GM12873 (cell line): ENCODE measurements around the gene ACTN1.

Experiments
- TF ChIP-seq, protein P1 (sequence below): IDR thresholded peaks from 2 replicates; pipeline ENCODE4 v1.5.1; 2012; ENCODE audit warnings: low read depth, mild to moderate bottlenecking, moderate library complexity, low read length, control low read depth; ENCODE audit not compliant: insufficient read depth; ENCODE audit errors: missing control alignments

The ACTN1 gene

GRCh38 chr14:68905107-68905895 lies 73.8 kb downstream of the ACTN1 start:
- TF ChIP-seq, protein P1, sequence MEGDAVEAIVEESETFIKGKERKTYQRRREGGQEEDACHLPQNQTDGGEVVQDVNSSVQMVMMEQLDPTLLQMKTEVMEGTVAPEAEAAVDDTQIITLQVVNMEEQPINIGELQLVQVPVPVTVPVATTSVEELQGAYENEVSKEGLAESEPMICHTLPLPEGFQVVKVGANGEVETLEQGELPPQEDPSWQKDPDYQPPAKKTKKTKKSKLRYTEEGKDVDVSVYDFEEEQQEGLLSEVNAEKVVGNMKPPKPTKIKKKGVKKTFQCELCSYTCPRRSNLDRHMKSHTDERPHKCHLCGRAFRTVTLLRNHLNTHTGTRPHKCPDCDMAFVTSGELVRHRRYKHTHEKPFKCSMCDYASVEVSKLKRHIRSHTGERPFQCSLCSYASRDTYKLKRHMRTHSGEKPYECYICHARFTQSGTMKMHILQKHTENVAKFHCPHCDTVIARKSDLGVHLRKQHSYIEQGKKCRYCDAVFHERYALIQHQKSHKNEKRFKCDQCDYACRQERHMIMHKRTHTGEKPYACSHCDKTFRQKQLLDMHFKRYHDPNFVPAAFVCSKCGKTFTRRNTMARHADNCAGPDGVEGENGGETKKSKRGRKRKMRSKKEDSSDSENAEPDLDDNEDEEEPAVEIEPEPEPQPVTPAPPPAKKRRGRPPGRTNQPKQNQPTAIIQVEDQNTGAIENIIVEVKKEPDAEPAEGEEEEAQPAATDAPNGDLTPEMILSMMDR: no peak

- TF ChIP-seq, protein P1: no peak
Measured at GRCh38 chr14:68902357-68902756, 76.7 kb downstream of the ACTN1 start.

DNA sequence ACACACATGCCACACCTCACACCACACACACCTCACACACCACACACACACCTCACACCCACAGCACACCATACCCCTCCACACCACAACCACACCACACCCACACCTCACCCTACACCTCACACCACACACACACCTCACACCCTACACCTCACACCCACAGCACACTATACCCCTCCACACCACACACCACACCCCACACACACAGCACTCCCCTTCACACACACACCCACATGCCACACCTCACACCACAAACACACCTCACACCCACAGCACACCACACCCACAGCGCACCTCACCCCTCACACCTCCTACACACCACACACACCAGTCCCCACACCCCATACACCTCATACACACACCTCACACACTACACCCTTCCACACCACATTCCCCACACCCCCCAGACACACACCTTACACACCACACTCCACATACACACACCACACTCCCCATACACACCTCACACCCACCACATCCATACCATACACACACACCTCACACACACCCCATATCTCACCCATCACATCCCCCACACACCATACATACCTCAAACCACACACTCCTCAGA lies 80.0 kb downstream of the ACTN1 start:
- TF ChIP-seq, protein P1: no peak

DNA sequence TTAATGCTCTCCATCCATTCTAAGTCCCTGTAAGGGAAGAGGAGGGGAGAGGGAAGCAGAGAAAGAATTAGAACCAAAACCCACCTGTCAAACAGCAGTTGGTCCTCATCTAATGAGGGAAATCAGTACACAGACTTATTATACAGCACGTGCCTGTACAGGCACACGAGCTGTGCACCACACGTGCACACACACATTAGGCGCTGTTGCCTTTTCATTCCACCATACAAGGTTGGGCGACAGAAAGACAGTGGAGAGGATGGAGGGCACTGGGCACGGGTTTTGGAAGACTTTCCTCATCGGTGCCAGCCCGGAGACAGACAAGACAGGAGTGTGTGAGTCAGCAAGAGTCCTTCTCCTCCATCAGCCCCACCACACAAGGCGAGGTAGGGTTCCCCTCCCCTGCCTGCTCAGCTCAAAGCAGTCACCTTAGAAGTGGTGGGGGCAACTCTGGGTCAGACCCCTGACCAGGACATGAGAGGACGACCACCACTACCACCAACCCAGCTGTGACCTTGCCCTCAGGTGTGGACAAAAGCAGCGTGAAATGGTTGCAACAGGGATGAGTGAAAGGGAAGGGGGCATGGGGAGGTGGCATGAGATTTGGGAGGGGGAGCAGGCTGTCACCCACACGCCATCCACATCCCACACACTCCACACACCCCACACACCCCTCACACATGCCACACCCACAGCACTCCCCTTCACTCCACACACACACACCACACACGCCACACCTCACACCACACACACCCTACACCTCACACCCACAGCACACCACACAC lies 80.7 kb downstream of the ACTN1 start:
- TF ChIP-seq, protein P1: no peak

- TF ChIP-seq, protein P1: no peak
Measured at GRCh38 chr14:68897559-68898155, 81.4 kb downstream of the ACTN1 start.

- TF ChIP-seq, protein P1: peak; percentile 46
Measured at GRCh38 chr14:68896132-68896531, 83.0 kb downstream of the ACTN1 start.
